Activated T-helper 17 cell treated with anti-CD3 and anti-CD28 coated beads, Interleukin-2, amount 50 U/mL, for 72 hours (primary cell): ENCODE data around the gene BCAS4. TPM values are rescaled to one million over a fixed set of nuclear protein-coding genes. Genes with fewer than 3 reads are reported as not detected.
"Not testable (repeated sequence)": the region's sequence is repeated elsewhere in the genome, so short reads cannot be mapped to it uniquely, and the experiment has no call there.

Source experiments
- ATAC-seq: fragments of 150-1000 bp; cut with Tn5 transposase; replicated peaks from 2 replicates; pipeline ENCODE4 v1.10.0; 2021; ENCODE audit warnings: mild to moderate bottlenecking, moderate library complexity
- H3K27ac Mint-ChIP-seq: one replicate; pipeline ENCODE4 v1.8.0; 2022; ENCODE audit warnings: mixed read lengths
- H3K27me3 Mint-ChIP-seq: one replicate; pipeline ENCODE4 v1.8.0; 2022; ENCODE audit warnings: mixed read lengths
- H3K36me3 Mint-ChIP-seq: one replicate; pipeline ENCODE4 v1.8.0; 2022; ENCODE audit warnings: low read depth, mild to moderate bottlenecking, mixed read lengths
- H3K4me1 Mint-ChIP-seq: one replicate; pipeline ENCODE4 v1.8.0; 2022; ENCODE audit warnings: mixed read lengths
- H3K4me3 Mint-ChIP-seq: one replicate; pipeline ENCODE4 v1.8.0; 2022; ENCODE audit warnings: mild to moderate bottlenecking, mixed read lengths
- H3K9me3 Mint-ChIP-seq: one replicate; pipeline ENCODE4 v1.8.0; 2022; ENCODE audit warnings: mixed read lengths
- total RNA-seq, 2 donors: library from RNA; stranded (reverse); gene quantifications; one replicate each; pipeline ENCODE4 v1.2.3, GENCODE V29; 2022

Gene BCAS4
- total RNA-seq, 2 donors from 2014 or later: 3.8 to 9.7 TPM

DNA sequence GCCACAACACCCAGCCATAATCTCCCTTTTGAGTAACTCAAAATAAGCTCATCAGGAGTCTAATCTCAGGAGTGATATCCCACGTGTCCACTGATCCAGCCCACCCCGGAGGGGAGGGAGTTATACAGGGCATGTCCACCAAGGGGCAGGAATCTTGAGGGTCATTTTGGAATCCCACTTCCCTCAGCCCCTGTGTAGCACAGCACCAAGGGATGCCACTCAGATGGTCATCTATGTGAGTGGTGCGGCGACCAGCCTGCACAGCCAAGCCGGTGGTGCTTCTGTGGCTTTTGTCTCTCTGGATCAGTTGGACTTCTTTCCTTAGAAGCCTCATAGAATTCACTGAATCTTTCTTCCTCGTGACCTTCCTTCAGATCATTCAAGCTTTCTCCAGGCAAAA, 11.0 kb upstream of the BCAS4 start:
- no peak overlapping the region for H3K4me3 Mint-ChIP-seq
- H3K27ac Mint-ChIP-seq: no peak overlapping the region
- no peak for ATAC-seq
- no peaks in the 10 kb centered on the region for H3K9me3 Mint-ChIP-seq
- no peaks in the 10 kb centered on the region for H3K36me3 Mint-ChIP-seq
- H3K4me1 Mint-ChIP-seq: no peaks in the 10 kb centered on the region
- H3K27me3 Mint-ChIP-seq: peaks cover 12% of the 10 kb centered on the region

- Mint-ChIP-seq H3K36me3 (no peaks in the 10 kb centered on the region), H3K4me3 (no peak overlapping the region), H3K4me1 (no peaks in the 10 kb centered on the region), H3K27me3 (peaks cover 10% of the 10 kb centered on the region), H3K9me3 (no peaks in the 10 kb centered on the region), H3K27ac (no peak overlapping the region)
- no peak for ATAC-seq
Observed at GRCh38 chr20:50784464-50784863, 10.4 kb upstream of the BCAS4 start.

DNA sequence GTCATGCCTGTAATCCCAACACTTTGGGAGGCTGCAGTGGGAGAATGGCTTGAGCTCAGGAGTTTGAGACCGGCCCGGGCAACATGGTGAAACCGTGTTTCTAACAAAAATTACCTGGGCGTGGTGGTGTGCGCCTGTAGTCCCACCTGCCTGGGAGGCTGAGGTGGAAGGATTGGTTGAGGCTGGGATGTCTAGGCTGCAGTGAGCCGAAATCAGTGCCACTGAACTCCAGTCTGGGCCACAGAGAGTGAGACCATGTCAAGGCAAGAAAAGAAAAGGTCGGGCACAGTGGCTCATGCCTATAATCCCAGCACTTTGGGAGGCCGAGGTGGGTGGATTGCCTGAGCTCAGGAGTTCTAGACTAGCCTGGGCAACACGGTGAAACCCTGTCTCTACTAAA, 8.2 kb upstream of the BCAS4 start:
- Mint-ChIP-seq H3K27me3 (peaks cover 2% of the 10 kb centered on the region), H3K27ac (no peak overlapping the region), H3K4me1 (no peaks in the 10 kb centered on the region), H3K9me3 (no peaks in the 10 kb centered on the region), H3K36me3 (no peaks in the 10 kb centered on the region), H3K4me3 (no peak overlapping the region)
- ATAC-seq: no peak

GRCh38 chr20:50787181-50787580, 7.7 kb upstream of the BCAS4 start:
- Mint-ChIP-seq H3K4me1 (no peaks in the 10 kb centered on the region), H3K36me3 (no peaks in the 10 kb centered on the region), H3K27ac (no peak overlapping the region), H3K27me3 (no peaks in the 10 kb centered on the region), H3K9me3 (no peaks in the 10 kb centered on the region), H3K4me3 (no peak overlapping the region)
- ATAC-seq: no peak

GRCh38 chr20:50788045-50788991, 6.5 kb upstream of the BCAS4 start:
- Mint-ChIP-seq H3K4me1 (no peaks in the 10 kb centered on the region), H3K9me3 (no peaks in the 10 kb centered on the region), H3K27me3 (no peaks in the 10 kb centered on the region), H3K4me3 (no peak overlapping the region), H3K27ac (no peak overlapping the region), H3K36me3 (no peaks in the 10 kb centered on the region)
- no peak for ATAC-seq

DNA sequence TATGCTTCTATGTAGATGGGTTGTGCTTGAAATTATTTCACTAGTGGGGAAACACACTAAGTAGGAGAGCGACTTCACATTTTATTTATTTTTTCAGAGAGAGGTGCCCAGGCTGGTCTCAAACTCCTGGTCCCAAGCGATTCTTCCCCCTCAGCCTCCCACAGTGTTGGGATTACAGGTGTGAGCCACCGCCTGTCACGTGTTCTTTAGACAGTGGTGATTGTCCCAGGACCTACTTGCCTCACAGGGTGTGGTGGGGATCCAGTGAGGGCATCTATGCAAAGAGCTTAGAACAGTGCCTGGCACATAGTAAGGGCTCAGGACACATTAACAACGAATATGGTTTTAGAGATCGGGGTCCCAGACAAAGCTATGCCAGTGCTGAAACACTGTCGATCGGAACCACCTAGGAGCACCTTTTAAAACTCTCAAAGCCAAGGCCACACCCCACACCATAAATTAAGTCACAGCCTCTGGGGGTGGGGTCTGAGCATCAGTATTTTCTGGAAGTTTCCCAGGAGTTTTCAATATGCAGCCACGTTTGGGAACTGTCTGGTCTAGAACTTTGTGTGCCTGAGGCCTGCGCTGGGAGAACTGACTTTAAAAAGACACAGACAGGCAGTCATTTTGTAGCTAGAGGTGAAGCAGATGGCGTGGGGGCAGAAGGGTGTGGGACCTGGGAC, 4.8 kb upstream of the BCAS4 start:
- Mint-ChIP-seq H3K27me3 (no peaks in the 10 kb centered on the region), H3K27ac (peak overlapping the region; percentile 61)

DNA sequence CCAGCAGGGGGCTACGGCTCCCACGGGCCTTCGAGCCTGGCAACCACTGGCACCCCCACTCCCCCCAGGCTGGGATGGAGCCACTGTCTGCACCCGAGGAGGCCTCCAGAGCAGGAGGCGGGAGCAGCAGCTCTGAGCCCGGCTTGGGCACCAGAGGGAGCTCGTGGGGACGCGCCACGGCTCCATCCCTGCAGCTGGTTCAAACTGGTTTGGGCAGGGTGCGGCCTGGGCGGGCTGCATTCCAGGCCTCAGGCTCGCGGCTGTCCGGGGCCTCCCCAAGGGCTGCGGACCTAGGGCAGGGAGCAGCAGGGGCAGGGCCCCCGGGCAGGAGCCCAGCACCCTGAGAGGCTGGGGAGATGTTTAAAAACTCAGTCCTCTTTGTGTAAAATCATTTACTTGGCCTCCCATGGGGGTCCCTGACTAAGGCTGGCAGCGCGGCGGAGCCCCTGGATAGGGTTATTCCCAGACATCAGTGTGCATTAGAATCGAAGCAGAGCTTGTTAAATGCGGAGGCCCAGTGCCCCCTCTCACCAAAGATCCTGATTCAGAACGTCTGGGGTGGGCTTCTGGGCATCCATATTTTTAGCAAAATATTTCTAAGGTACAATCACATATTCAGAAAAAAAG, 4.1 kb upstream of the BCAS4 start:
- Mint-ChIP-seq H3K9me3 (no peaks in the 10 kb centered on the region), H3K27ac (peak overlapping the region; percentile 61), H3K36me3 (no peaks in the 10 kb centered on the region), H3K4me3 (peak overlapping the region; percentile 19), H3K4me1 (peaks cover 4% of the 10 kb centered on the region), H3K27me3 (no peaks in the 10 kb centered on the region)
- peak; percentile 77 for ATAC-seq

More for the DNA sequence above, 4.8 kb upstream of the BCAS4 start:
- Mint-ChIP-seq H3K4me3 (peak overlapping the region; percentile 19), H3K9me3 (no peaks in the 10 kb centered on the region), H3K36me3 (no peaks in the 10 kb centered on the region), H3K4me1 (no peaks in the 10 kb centered on the region)
- no peak for ATAC-seq

DNA sequence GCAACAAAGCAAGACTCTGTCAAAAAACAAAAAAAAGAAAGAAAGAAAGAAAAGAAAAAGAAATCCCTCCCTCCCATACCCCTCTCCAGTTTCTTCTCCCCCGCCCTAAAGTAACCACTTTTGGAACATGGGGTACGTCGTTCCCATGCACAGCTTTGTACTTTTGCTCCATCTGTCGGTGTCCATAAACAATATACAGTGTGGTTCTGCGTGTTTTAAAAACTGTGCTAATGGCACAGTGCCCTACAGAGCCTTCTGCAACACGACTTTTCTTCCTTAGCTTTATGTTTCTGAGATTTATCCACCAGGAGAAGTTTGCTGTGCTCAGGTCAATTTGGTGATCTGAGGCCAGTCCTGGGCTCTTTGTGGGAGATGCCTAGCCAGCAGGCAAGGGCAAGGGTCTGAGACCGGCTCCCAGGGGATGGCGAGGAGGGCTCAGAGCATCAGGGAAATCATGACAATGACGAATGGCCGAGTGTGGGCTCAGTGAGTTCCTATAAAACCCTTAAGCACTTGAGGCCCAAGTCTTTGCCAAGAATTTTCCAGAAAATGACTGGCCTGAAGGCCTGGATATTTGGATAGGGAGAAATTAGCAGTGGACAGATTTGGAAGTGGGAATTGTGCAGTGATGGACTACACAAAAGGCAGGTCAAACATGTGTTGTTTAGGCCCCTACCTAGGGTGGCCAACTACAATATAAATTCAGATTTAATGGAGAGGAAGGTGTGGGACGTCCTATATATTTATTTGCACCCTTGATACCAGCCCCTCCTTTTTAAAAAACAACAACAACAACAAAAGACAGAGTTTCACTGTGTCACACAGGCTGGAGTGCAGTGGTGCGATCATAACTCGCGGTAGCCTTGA, 1.9 kb upstream of the BCAS4 start:
- H3K27me3 Mint-ChIP-seq: no peaks in the 10 kb centered on the region
- no peaks in the 10 kb centered on the region for H3K36me3 Mint-ChIP-seq
- peak overlapping the region; percentile 84 for H3K4me3 Mint-ChIP-seq
- peaks cover 4% of the 10 kb centered on the region for H3K4me1 Mint-ChIP-seq
- H3K9me3 Mint-ChIP-seq: no peaks in the 10 kb centered on the region
- no peak for ATAC-seq
- no peak overlapping the region for H3K27ac Mint-ChIP-seq

DNA sequence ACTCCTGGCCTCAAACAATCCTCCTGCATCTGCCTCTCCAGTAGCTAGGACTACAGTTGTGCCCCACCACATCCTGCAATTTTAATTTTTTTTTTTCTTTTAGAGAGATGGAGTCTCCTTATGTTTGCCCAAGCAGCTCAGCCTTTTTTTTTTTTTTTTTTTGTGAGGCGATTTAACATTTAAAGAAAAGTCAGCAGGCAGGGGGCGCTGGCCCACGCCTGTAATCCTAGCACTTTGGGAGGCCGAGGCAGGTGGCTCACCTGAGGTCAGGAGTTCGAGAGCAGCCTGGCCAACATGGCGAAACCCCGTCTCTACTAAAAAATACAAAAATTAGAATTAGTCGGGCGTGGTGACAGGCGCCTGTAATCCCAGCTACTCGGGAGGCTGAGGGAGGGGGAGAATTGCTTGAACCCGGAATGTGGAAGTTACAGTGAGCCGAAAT, 1.3 kb upstream of the BCAS4 start:
- H3K4me1 Mint-ChIP-seq, H3K27ac Mint-ChIP-seq, H3K9me3 Mint-ChIP-seq, H3K27me3 Mint-ChIP-seq, H3K36me3 Mint-ChIP-seq, ATAC-seq: not testable (repeated sequence)
- peak overlapping the region; percentile 84 for H3K4me3 Mint-ChIP-seq

GRCh38 chr20:50794181-50794845, 548 bp upstream of the BCAS4 start:
- no peak overlapping the region for H3K27ac Mint-ChIP-seq
- no peaks in the 10 kb centered on the region for H3K27me3 Mint-ChIP-seq
- H3K4me3 Mint-ChIP-seq: peak overlapping the region; percentile 84
- peak; percentile 15 for ATAC-seq
- peaks cover 4% of the 10 kb centered on the region for H3K4me1 Mint-ChIP-seq
- H3K36me3 Mint-ChIP-seq: no peaks in the 10 kb centered on the region
- no peaks in the 10 kb centered on the region for H3K9me3 Mint-ChIP-seq

GRCh38 chr20:50797142-50797541, 2.3 kb downstream of the BCAS4 start:
- ATAC-seq: no peak
- no peaks in the 10 kb centered on the region for H3K9me3 Mint-ChIP-seq
- H3K27ac Mint-ChIP-seq: no peak overlapping the region
- H3K4me3 Mint-ChIP-seq: no peak overlapping the region
- H3K4me1 Mint-ChIP-seq: peaks cover 4% of the 10 kb centered on the region
- no peaks in the 10 kb centered on the region for H3K27me3 Mint-ChIP-seq
- no peaks in the 10 kb centered on the region for H3K36me3 Mint-ChIP-seq

GRCh38 chr20:50798650-50799049, 3.8 kb downstream of the BCAS4 start:
- Mint-ChIP-seq H3K27me3 (no peaks in the 10 kb centered on the region), H3K27ac (no peak overlapping the region)

DNA sequence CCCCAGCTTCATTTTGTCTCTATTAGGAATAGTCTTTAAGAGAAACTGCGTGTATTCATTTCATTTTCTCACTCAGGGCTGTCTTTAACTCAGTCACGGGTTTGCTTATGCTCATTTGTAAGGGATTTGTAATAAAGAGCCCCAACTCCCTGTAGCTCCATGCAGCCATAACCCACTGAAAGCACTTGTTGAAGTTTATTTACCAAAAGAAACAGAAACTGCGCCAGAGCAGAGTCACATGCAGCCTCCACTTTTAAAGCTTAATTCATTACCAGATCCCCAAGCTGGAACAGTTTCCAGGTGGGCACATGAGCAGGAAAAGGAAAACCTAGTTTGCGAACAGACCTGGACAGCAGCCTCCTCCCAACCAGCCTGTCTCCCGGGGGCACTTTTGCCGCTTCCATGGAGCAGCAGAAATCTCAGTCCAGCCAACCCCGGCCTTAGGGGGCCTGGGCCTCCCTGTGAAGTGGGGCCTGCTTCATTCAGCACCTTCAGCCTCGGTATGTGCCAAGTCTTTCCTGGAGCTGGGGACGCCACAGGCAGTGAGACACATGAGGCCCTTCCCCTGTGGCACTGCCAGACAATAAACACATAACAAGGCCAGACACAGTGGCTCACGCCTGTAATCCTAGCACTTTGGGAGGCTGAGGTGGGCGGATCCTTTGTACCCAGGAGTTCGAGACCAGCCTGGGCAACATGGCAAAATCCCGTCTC, 4.5 kb downstream of the BCAS4 start:
- peaks cover 4% of the 10 kb centered on the region for H3K4me1 Mint-ChIP-seq
- no peak overlapping the region for H3K4me3 Mint-ChIP-seq

More at GRCh38 chr20:50798650-50799049, 3.8 kb downstream of the BCAS4 start:
- Mint-ChIP-seq H3K36me3 (no peaks in the 10 kb centered on the region), H3K4me1 (peaks cover 4% of the 10 kb centered on the region), H3K4me3 (no peak overlapping the region), H3K9me3 (no peaks in the 10 kb centered on the region)
- no peak for ATAC-seq

More for the DNA sequence above, 4.5 kb downstream of the BCAS4 start:
- no peaks in the 10 kb centered on the region for H3K36me3 Mint-ChIP-seq
- H3K27ac Mint-ChIP-seq: no peak overlapping the region
- H3K9me3 Mint-ChIP-seq: no peaks in the 10 kb centered on the region
- ATAC-seq: no peak
- H3K27me3 Mint-ChIP-seq: no peaks in the 10 kb centered on the region
